Activated T-cell treated with anti-CD3 and anti-CD28 coated beads, Interleukin-2, amount 50 U/mL, for 72 hours (primary cell): ENCODE results near the gene LRFN2. TPM values are rescaled to one million over a fixed set of nuclear protein-coding genes. Genes with fewer than 3 reads are reported as not detected.

Source experiments
- ATAC-seq, 2 donors: fragments of 150-1000 bp; cut with Tn5 transposase; replicated peaks in 1 of 2; 2 replicates each; pipeline ENCODE4 v1.10.0; 2021; ENCODE audit warnings: moderate library complexity in 2 of 2, mild to moderate bottlenecking in 1 of 2
- DNase-seq, 2 donors: peaks; one replicate each; pipeline ENCODE4 v3.0.0; 2021 to 2022; ENCODE audit warnings: mixed read lengths in 1 of 2
- H3K27ac Mint-ChIP-seq: one replicate; pipeline ENCODE4 v1.8.0; 2022; ENCODE audit warnings: mild to moderate bottlenecking, moderate library complexity, mixed read lengths
- H3K27me3 Mint-ChIP-seq: one replicate; pipeline ENCODE4 v1.8.0; 2022; ENCODE audit warnings: low read depth, mixed read lengths
- H3K36me3 Mint-ChIP-seq, 2 donors: one replicate each; pipeline ENCODE4 v1.8.0; 2022; ENCODE audit warnings: mixed read lengths in 2 of 2, mild to moderate bottlenecking in 1 of 2; ENCODE audit not compliant: insufficient read depth in 2 of 2
- H3K4me1 Mint-ChIP-seq: one replicate; pipeline ENCODE4 v1.8.0; 2022; ENCODE audit warnings: low read depth, mixed read lengths
- H3K4me3 Mint-ChIP-seq, 2 donors: one replicate each; pipeline ENCODE4 v1.8.0; 2022; ENCODE audit warnings: mild to moderate bottlenecking in 2 of 2, mixed read lengths in 2 of 2, moderate library complexity in 2 of 2
- H3K9me3 Mint-ChIP-seq, 2 donors: one replicate each; pipeline ENCODE4 v1.8.0; 2022; ENCODE audit warnings: mixed read lengths in 2 of 2
- total RNA-seq, 2 donors: library from RNA; stranded (reverse); gene quantifications; one replicate each; pipeline ENCODE4 v1.2.3, GENCODE V29; 2022

The LRFN2 gene
- total RNA-seq, 2 donors from 2014 or later: 0.12 TPM; not detected in 1

GRCh38 chr6:40471243-40471642 is 115.9 kb downstream of the LRFN2 start:
- ATAC-seq (no peak), DNase-seq (no peak)
- Mint-ChIP-seq H3K27me3 (no peaks in the 10 kb centered on the region), H3K36me3 (no peaks in the 10 kb centered on the region), H3K27ac (no peak overlapping the region), H3K9me3 (no peaks in the 10 kb centered on the region), H3K4me1 (no peaks in the 10 kb centered on the region), H3K4me3 (no peak overlapping the region)

DNA sequence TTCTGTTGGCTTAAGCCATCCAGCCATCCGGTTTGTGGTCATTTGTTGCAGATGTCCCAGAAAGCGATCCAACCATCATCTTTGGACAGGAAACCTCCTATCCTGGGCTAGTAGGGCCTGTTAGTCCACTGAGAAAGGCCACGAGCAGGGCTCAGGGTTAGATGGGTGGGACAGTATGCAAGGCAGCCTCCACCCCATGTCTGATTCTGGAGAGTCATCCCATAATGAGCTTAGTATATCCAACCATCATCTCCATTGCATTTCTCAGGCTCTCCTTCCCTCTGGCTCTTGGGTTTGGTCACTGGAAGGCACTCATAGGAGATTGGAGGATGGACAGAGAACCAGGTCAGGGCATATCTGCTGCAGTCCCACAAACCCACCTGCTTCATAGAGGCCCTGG is 117.8 kb downstream of the LRFN2 start:
- H3K4me3 Mint-ChIP-seq: no peak overlapping the region
- no peaks in the 10 kb centered on the region for H3K9me3 Mint-ChIP-seq
- ATAC-seq (no peak), DNase-seq (no peak)
- H3K36me3 Mint-ChIP-seq: no peaks in the 10 kb centered on the region
- no peak overlapping the region for H3K27ac Mint-ChIP-seq
- H3K4me1 Mint-ChIP-seq: no peaks in the 10 kb centered on the region
- no peaks in the 10 kb centered on the region for H3K27me3 Mint-ChIP-seq

GRCh38 chr6:40466986-40467539 is 120.1 kb downstream of the LRFN2 start:
- ATAC-seq (no peak), DNase-seq (no peak)
- H3K36me3 Mint-ChIP-seq: no peaks in the 10 kb centered on the region
- no peak overlapping the region for H3K27ac Mint-ChIP-seq
- no peaks in the 10 kb centered on the region for H3K9me3 Mint-ChIP-seq
- H3K4me3 Mint-ChIP-seq: no peak overlapping the region
- no peaks in the 10 kb centered on the region for H3K4me1 Mint-ChIP-seq
- no peaks in the 10 kb centered on the region for H3K27me3 Mint-ChIP-seq

DNA sequence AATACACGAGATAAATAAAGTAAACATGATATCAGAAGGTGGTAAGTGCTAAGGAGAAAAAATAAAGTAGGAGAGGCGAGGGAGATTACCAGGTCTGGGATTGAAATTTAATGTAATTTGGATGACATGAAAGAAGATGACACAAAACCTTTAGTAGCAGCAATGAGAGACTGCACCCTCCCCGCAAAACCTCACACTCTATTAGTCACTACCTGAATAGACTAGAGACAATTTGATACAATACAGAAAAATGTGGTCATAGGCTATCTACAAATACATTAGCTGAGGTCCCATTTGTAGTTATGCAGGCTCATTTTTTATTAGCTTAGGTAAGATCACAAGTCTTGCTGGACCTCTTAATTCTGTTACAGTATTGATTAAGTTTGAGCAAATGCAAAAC is 125.5 kb downstream of the LRFN2 start:
- no peak overlapping the region for H3K4me3 Mint-ChIP-seq
- H3K36me3 Mint-ChIP-seq: no peaks in the 10 kb centered on the region
- H3K27ac Mint-ChIP-seq: no peak overlapping the region
- no peaks in the 10 kb centered on the region for H3K4me1 Mint-ChIP-seq
- H3K27me3 Mint-ChIP-seq: no peaks in the 10 kb centered on the region
- no peak for DNase-seq
- no peak for ATAC-seq
- no peaks in the 10 kb centered on the region for H3K9me3 Mint-ChIP-seq

- H3K4me1 Mint-ChIP-seq: no peaks in the 10 kb centered on the region
- no peak overlapping the region for H3K27ac Mint-ChIP-seq
- no peaks in the 10 kb centered on the region for H3K36me3 Mint-ChIP-seq
- H3K9me3 Mint-ChIP-seq: no peaks in the 10 kb centered on the region
- H3K4me3 Mint-ChIP-seq: no peak overlapping the region
- no peak for DNase-seq
- no peaks in the 10 kb centered on the region for H3K27me3 Mint-ChIP-seq
- ATAC-seq: no peak
Measured at GRCh38 chr6:40460380-40460779, 126.8 kb downstream of the LRFN2 start.

DNA sequence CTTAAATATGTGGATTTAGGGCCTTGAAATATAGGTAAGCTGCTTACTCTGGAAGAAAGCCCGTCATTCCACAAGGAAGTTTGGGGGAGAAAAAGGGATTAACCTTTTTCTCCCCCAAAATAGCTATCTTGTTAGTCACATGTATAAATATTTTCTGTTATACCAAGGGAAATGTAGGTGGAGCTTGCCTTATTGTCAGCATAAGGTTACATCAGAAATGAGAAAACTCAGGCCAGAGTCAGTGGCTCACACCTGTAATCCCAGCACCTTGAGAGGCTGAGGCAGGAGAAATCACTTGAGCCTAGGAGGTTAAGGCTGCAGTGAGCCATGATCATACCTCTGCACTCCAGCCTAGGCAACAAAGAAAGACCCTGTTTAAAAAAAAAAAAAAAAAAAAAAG is 129.9 kb downstream of the LRFN2 start:
- ATAC-seq: no peak
- Mint-ChIP-seq H3K9me3 (no peaks in the 10 kb centered on the region), H3K36me3 (no peaks in the 10 kb centered on the region), H3K27ac (no peak overlapping the region), H3K4me1 (no peaks in the 10 kb centered on the region), H3K4me3 (no peak overlapping the region), H3K27me3 (no peaks in the 10 kb centered on the region)
- DNase-seq: no peak

DNA sequence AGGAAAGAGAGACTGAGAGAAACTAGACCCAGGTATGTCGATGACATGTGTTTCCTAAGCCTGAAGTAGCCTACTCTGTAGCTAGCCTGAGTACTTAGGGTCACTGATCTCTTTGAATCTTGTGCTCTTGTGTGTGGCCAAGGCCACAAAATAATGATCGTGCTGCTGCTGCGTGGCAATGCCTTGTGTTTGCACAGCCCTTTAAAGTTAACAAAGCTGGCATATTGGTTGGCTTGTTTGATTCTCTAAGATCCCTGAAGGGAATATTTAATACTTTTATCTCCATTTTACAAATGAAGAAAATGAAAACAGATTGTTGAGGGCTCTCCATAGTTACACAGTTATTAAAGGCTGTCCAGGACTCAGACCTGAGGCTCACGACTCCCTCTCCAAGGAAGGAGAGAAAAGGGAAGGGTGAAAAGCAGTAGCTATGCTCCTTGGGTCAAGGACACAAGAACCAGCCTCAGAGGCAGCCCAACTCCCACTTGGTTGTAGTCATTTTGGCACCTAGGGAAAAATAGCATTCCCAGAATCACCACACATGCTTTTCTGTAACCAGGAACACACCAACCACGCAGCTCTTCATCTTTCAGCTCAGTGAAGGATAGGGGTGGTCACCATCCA is 130.7 kb downstream of the LRFN2 start:
- no peaks in the 10 kb centered on the region for H3K27me3 Mint-ChIP-seq
- no peaks in the 10 kb centered on the region for H3K9me3 Mint-ChIP-seq
- ATAC-seq (no peak), DNase-seq (no peak)
- no peaks in the 10 kb centered on the region for H3K36me3 Mint-ChIP-seq
- no peaks in the 10 kb centered on the region for H3K4me1 Mint-ChIP-seq
- no peak overlapping the region for H3K4me3 Mint-ChIP-seq
- peak overlapping the region; percentile 3 for H3K27ac Mint-ChIP-seq

DNA sequence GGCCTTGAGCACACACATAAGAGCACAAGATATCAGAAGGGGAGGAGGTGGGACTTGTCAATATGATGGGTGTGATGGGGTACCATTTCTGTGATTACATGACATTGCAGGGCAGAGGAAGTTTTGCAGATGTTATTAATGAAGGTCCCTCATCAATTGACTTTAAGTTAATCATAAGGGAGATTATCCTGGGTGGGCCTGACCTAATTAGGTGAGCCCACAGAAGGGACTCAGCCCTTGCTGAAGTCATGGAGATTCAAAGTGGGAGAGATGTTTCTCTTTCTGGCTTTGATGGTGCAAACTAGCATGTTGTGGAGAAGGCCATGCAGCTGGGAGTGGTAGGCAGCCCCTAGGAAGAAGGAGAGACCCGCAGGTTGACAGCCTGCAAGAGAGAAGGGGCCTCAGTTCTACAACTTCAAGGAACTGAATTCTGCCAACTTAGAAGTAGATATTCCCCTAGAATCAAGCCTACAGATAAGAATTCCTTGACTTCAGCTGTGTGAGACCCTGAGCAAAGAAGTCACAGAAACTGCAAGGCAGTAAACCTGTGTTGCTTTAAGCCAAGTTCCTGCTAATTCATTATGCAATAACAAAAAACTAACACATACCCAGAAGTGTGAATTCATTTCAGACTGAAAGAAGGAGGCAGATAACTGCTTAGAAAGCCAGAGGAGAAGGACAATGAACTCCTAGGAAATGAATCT is 131.3 kb downstream of the LRFN2 start:
- Mint-ChIP-seq H3K9me3 (no peaks in the 10 kb centered on the region), H3K4me1 (no peaks in the 10 kb centered on the region), H3K36me3 (no peaks in the 10 kb centered on the region), H3K27ac (peak overlapping the region; percentile 3), H3K27me3 (no peaks in the 10 kb centered on the region), H3K4me3 (no peak overlapping the region)
- DNase-seq (no peak), ATAC-seq (no peak)

GRCh38 chr6:40450483-40450882 is 136.7 kb downstream of the LRFN2 start:
- H3K4me1 Mint-ChIP-seq: no peaks in the 10 kb centered on the region
- no peak overlapping the region for H3K4me3 Mint-ChIP-seq
- no peak for DNase-seq
- H3K27me3 Mint-ChIP-seq: no peaks in the 10 kb centered on the region
- H3K36me3 Mint-ChIP-seq: no peaks in the 10 kb centered on the region
- no peak for ATAC-seq
- no peak overlapping the region for H3K27ac Mint-ChIP-seq
- no peaks in the 10 kb centered on the region for H3K9me3 Mint-ChIP-seq

GRCh38 chr6:40444811-40445210 is 142.4 kb downstream of the LRFN2 start:
- H3K4me3 Mint-ChIP-seq: no peak overlapping the region
- no peak overlapping the region for H3K27ac Mint-ChIP-seq
- no peaks in the 10 kb centered on the region for H3K36me3 Mint-ChIP-seq
- H3K27me3 Mint-ChIP-seq: no peaks in the 10 kb centered on the region
- no peaks in the 10 kb centered on the region for H3K4me1 Mint-ChIP-seq
- no peaks in the 10 kb centered on the region for H3K9me3 Mint-ChIP-seq
- DNase-seq: no peak
- no peak for ATAC-seq

DNA sequence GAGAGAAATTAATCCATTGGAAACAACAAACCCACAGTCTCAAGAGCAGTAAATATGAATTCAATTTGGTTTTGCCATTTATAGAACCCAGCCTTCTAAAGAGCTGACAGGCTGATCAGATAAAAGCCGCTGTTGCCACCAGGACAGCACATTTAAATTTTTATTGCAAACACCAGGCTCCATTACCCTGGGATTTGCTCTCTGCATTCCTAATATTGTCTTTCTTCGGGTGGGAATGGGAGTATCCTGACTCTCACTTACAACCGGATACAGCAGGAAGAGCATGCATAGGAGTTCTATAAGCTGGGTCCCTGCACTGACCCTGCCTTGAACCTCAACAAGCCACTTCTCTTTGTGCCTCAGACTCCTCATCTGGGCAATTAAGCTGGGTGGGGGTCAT is 142.9 kb downstream of the LRFN2 start:
- Mint-ChIP-seq H3K36me3 (no peaks in the 10 kb centered on the region), H3K4me3 (no peak overlapping the region), H3K9me3 (no peaks in the 10 kb centered on the region), H3K27ac (no peak overlapping the region), H3K4me1 (no peaks in the 10 kb centered on the region), H3K27me3 (no peaks in the 10 kb centered on the region)
- DNase-seq (no peak), ATAC-seq (no peak)

- H3K36me3 Mint-ChIP-seq: no peaks in the 10 kb centered on the region
- H3K9me3 Mint-ChIP-seq: no peaks in the 10 kb centered on the region
- no peaks in the 10 kb centered on the region for H3K4me1 Mint-ChIP-seq
- ATAC-seq: no peak
- DNase-seq: no peak
- no peaks in the 10 kb centered on the region for H3K27me3 Mint-ChIP-seq
- H3K27ac Mint-ChIP-seq: no peak overlapping the region
- H3K4me3 Mint-ChIP-seq: no peak overlapping the region
Measured at GRCh38 chr6:40443842-40444241, 143.3 kb downstream of the LRFN2 start.

GRCh38 chr6:40442591-40442990 is 144.6 kb downstream of the LRFN2 start:
- DNase-seq (no peak), ATAC-seq (no peak)
- no peaks in the 10 kb centered on the region for H3K9me3 Mint-ChIP-seq
- no peaks in the 10 kb centered on the region for H3K27me3 Mint-ChIP-seq
- no peak overlapping the region for H3K27ac Mint-ChIP-seq
- H3K4me1 Mint-ChIP-seq: no peaks in the 10 kb centered on the region
- H3K4me3 Mint-ChIP-seq: no peak overlapping the region
- H3K36me3 Mint-ChIP-seq: no peaks in the 10 kb centered on the region

DNA sequence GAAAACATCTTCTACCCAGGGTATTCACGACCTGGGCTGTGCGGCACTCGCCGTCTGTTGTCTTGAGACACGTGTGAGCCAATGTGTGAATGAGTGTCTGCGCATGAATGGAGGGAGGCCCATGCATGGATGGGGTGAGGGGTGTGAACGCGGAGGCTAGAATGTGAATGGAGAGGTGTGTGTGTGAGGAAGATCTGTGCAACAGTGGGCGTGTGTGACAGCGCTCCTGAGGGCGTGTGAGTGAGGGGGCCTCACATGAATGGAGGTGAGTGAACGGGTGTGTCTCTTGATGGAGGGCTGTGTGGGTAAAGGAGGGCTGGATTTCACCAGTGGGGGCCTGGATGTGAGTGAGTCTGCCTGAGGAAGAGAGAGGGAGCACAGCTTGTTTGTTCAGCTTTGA is 146.0 kb downstream of the LRFN2 start:
- H3K27ac Mint-ChIP-seq: no peak overlapping the region
- DNase-seq (no peak), ATAC-seq (no peak)
- H3K9me3 Mint-ChIP-seq: no peaks in the 10 kb centered on the region
- peaks cover 11% of the 10 kb centered on the region for H3K4me1 Mint-ChIP-seq
- no peak overlapping the region for H3K4me3 Mint-ChIP-seq
- no peaks in the 10 kb centered on the region for H3K27me3 Mint-ChIP-seq
- H3K36me3 Mint-ChIP-seq: no peaks in the 10 kb centered on the region
